K562 (cell line): ENCODE data around the gene MFSD2B. TPM values are rescaled to one million over a fixed set of nuclear protein-coding genes. Genes with fewer than 3 reads are reported as not detected.
A peak's percentile ranks its signal among the peaks of the same experiment; 100 is the strongest.

Experiments
- BACH1 ChIP-seq: fragments of 200-800 bp; sonication (Bioruptor generic); IDR thresholded peaks from 2 replicates; pipeline ENCODE4 v1.6.1; 2016; ENCODE audit warnings: missing genetic modification characterization, missing compliant biosample characterization
- BHLHE40 ChIP-seq: IDR thresholded peaks from 2 replicates; pipeline ENCODE4 v1.6.1; 2011; ENCODE audit warnings: low read length, improper control_type of control experiment
- ELF4 ChIP-seq: fragments of 450-650 bp; formaldehyde crosslinking; IDR thresholded peaks from 2 replicates; pipeline ENCODE4 v1.4.0; 2022; ENCODE audit warnings: missing genetic modification characterization
- HDAC3 ChIP-seq: fragments of 450-650 bp; IDR thresholded peaks from 2 replicates; pipeline ENCODE4 v1.6.1; 2018; ENCODE audit warnings: borderline replicate concordance, mild to moderate bottlenecking, moderate library complexity; ENCODE audit not compliant: partially characterized antibody
- MTA3 ChIP-seq: fragments of 450-650 bp; formaldehyde crosslinking; IDR thresholded peaks from 2 replicates; pipeline ENCODE4 v1.6.1; 2017; ENCODE audit warnings: mild to moderate bottlenecking, borderline replicate concordance
- NR2C2 ChIP-seq, 2 experiments: fragments of 200-800 bp in 1 of 2; sonication (Bioruptor generic) in 1 of 2; sonication (generic) in 1 of 2; formaldehyde crosslinking in 1 of 2; IDR thresholded peaks; 2 replicates each; pipeline versions ENCODE4 v1.6.1 to v1.8.0; 2016 to 2022; ENCODE audit warnings: mild to moderate bottlenecking in 1 of 2, missing compliant biosample characterization in 1 of 2, missing genetic modification characterization in 1 of 2, missing genetic modification reagents in 1 of 2
- PBX2 ChIP-seq, 2 experiments: IDR thresholded peaks in 1 of 2; conservative IDR thresholded peaks in 1 of 2; 2 replicates each; pipeline ENCODE4 v1.6.1; 2016; ENCODE audit warnings: low read depth in 2 of 2, mild to moderate bottlenecking in 1 of 2, missing compliant biosample characterization in 1 of 2, missing genetic modification characterization in 1 of 2, moderate library complexity in 1 of 2
- POLR2AphosphoS5 ChIP-seq: IDR thresholded peaks from 2 replicates; pipeline ENCODE4 v1.6.1; 2011; ENCODE audit warnings: mild to moderate bottlenecking, low read depth, low read length, moderate library complexity; ENCODE audit not compliant: control insufficient read depth, insufficient read depth
- RFX7 ChIP-seq: fragments of 250-450 bp; sonication (Bioruptor Pico); IDR thresholded peaks from 2 replicates; pipeline ENCODE4 v1.5.1; 2021; ENCODE audit warnings: mild to moderate bottlenecking
- RHOXF2B ChIP-seq: fragments of 250-450 bp; sonication (Bioruptor Pico); conservative IDR thresholded peaks from 2 replicates; pipeline ENCODE4 v1.5.1; 2021
- RNF219 ChIP-seq: fragments of 250-450 bp; sonication (Bioruptor Pico); IDR thresholded peaks from 2 replicates; pipeline ENCODE4 v1.5.0; 2022; ENCODE audit warnings: mild to moderate bottlenecking
- SRSF9 ChIP-seq: fragments of 200-400 bp; formaldehyde crosslinking; IDR thresholded peaks from 2 replicates; pipeline ENCODE4 v1.6.1; 2017; ENCODE audit warnings: low read depth, low read length, borderline replicate concordance
- THRAP3 ChIP-seq: fragments of 450-650 bp; IDR thresholded peaks from 2 replicates; pipeline ENCODE4 v1.6.1; 2016; ENCODE audit warnings: mild to moderate bottlenecking, inconsistent platforms, borderline replicate concordance
- TSHZ1 ChIP-seq: fragments of 250-450 bp; sonication (Bioruptor Pico); IDR thresholded peaks from 2 replicates; pipeline ENCODE4 v1.4.0; 2020; ENCODE audit warnings: mild to moderate bottlenecking, moderate library complexity
- ZNF184 ChIP-seq: sonication (generic); formaldehyde crosslinking; IDR thresholded peaks from 2 replicates; pipeline ENCODE4 v1.5.0; 2020; ENCODE audit warnings: missing genetic modification reagents
- polyA plus RNA-seq, 8 experiments: library from polyadenylated mRNA; depleted of rRNA in 4 of 8; stranded (reverse) in 5 of 8; unstranded in 3 of 8; fragments of >200 nt; fragmentation: Nextera tagmentation in 2 of 8; fragmentation: Illumina TruSeq in 1 of 8; extraction: Ambion mirVana in 2 of 8; extraction: Trizol in 1 of 8; gene quantifications; 2 replicates each; pipeline versions ENCODE4 v1.2.1 to v1.2.3, GENCODE V29; 2011 to 2014; ENCODE audit warnings: inconsistent platforms in 1 of 8, missing spikeins in 1 of 8
- total RNA-seq, 7 experiments: library from RNA; depleted of rRNA in 6 of 7; stranded (reverse); fragments of >200 nt in 6 of 7; fragmentation: Illumina TruSeq in 2 of 7; extraction: Trizol in 2 of 7; gene quantifications; 2 replicates each; pipeline versions ENCODE4 v1.2.1 to v1.2.3, GENCODE V29; 2011 to 2021; ENCODE audit warnings: low replicate concordance in 1 of 7
- TF ChIP-seq, protein P1 (sequence below), 2 experiments: IDR thresholded peaks; 2 replicates each; pipeline ENCODE4 v1.6.1; 2011; ENCODE audit warnings: borderline replicate concordance in 1 of 2, control low read depth in 1 of 2, low read depth in 1 of 2, low read length in 1 of 2, mild to moderate bottlenecking in 1 of 2, mixed read lengths in 1 of 2, moderate library complexity in 1 of 2; ENCODE audit not compliant: insufficient read depth in 1 of 2, insufficient read length in 1 of 2, poor library complexity in 1 of 2, severe bottlenecking in 1 of 2; ENCODE audit errors: extremely low read depth in 1 of 2

Gene MFSD2B
- total and polyA plus RNA-seq, 9 of the 15 experiments (the other 6 are each of a cell fraction or from before 2014, with no cell fraction given) = 2.6 to 10.9 (median 6.8) TPM

- TF ChIP-seq PBX2 (CRISPR knock-in tag; IDR thresholded peaks at IDR 0.05; ENCODE audit: low read depth) (no peak), PBX2 (tag; conservative IDR thresholded peaks at IDR 0.05; ENCODE audit: low read depth) (no peak), RNF219 (CRISPR knock-in tag) (no peak), THRAP3 (no peak), BACH1 (tag) (0 out of 2 replicates have a peak, but pooled peaks have one; percentile 33), POLR2AphosphoS5 (no peak), NR2C2 (CRISPR knock-in tag; IDR thresholded peaks at IDR 0.05) (no peak), NR2C2 (tag; IDR thresholded peaks at IDR 0.05) (peak; percentile 79), HDAC3 (no peak), ELF4 (no peak), RHOXF2B (CRISPR knock-in tag) (no peak), SRSF9 (no peak), TSHZ1 (no peak), ZNF184 (CRISPR knock-in tag) (no peak), BHLHE40 (no peak), MTA3 (0 out of 2 replicates have a peak, but pooled peaks have one; percentile 8), RFX7 (no peak)
- TF ChIP-seq, protein P1, sequence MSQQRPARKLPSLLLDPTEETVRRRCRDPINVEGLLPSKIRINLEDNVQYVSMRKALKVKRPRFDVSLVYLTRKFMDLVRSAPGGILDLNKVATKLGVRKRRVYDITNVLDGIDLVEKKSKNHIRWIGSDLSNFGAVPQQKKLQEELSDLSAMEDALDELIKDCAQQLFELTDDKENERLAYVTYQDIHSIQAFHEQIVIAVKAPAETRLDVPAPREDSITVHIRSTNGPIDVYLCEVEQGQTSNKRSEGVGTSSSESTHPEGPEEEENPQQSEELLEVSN (IDR thresholded peaks at IDR 0.05; ENCODE audit: borderline replicate concordance in 1 of 2, extremely low read depth in 1 of 2, insufficient read depth in 1 of 2, insufficient read length in 1 of 2, low read depth in 1 of 2, low read length in 1 of 2, poor library complexity in 1 of 2, severe bottlenecking in 1 of 2) = peak; percentile 77 to 94
These were observed at the start of gene MFSD2B (continued) for GRCh38 chr2:24009680-24010476.
